Activated CD8-positive, alpha-beta T cell treated with anti-CD3 and anti-CD28 coated beads for 36 hours (primary cell): ENCODE results near the gene MSX2. TPM values are rescaled to one million over a fixed set of nuclear protein-coding genes. Genes with fewer than 3 reads are reported as not detected.

Source experiments
- ATAC-seq: fragments of 200-7000 bp; cut with Tn5 transposase; one replicate; pipeline ENCODE4 v1.10.0; 2021; ENCODE audit warnings: mild to moderate bottlenecking, moderate library complexity
- CTCF ChIA-PET: fragments of 350-600 bp; sonication (Branson Sonifier 250); formaldehyde crosslinking; loops from one replicate; lab custom pipeline; 2021; ENCODE audit warnings: antibody characterized with exemption; lab: Charles Lee
- POLR2A ChIA-PET: fragments of 350-600 bp; sonication (Branson Sonifier 250); formaldehyde crosslinking; loops from one replicate; lab custom pipeline; 2021; ENCODE audit warnings: antibody characterized with exemption; lab: Charles Lee
- DNase-seq: peaks from one replicate; pipeline ENCODE4 v3.0.0-alpha.2; 2020
- H3K27ac Mint-ChIP-seq: one replicate; pipeline ENCODE4 v1.8.0; 2021; ENCODE audit warnings: mild to moderate bottlenecking, mixed read lengths
- H3K27me3 Mint-ChIP-seq: one replicate; pipeline ENCODE4 v1.8.0; 2021; ENCODE audit warnings: mixed read lengths
- H3K36me3 Mint-ChIP-seq: one replicate; pipeline ENCODE4 v1.8.0; 2021; ENCODE audit warnings: low read depth, mixed read lengths
- H3K4me1 Mint-ChIP-seq: one replicate; pipeline ENCODE4 v1.8.0; 2021; ENCODE audit warnings: low read depth, mixed read lengths
- H3K4me3 Mint-ChIP-seq: one replicate; pipeline ENCODE4 v1.8.0; 2021; ENCODE audit warnings: mild to moderate bottlenecking, moderate library complexity, mixed read lengths
- H3K9me3 Mint-ChIP-seq: one replicate; pipeline ENCODE4 v1.8.0; 2021; ENCODE audit warnings: mixed read lengths
- CTCF ChIP-seq: fragments of 200-600 bp; IDR thresholded peaks from one replicate; pipeline ENCODE4 v1.8.0; 2022; ENCODE audit warnings: antibody characterized with exemption, mild to moderate bottlenecking
- intact Hi-C: fragments of 100-400 bp; cut with micrococcal nuclease; formaldehyde crosslinking; loops from one replicate; pipeline ENCODE4 v1.10.0; 2022
- total RNA-seq, 2 experiments: library from RNA; stranded (reverse); gene quantifications; one replicate each; pipeline ENCODE4 v1.2.3, GENCODE V29; 2021

The MSX2 gene
- total RNA-seq, 2 experiments from 2014 or later, result not detected

GRCh38 chr5:174693697-174694385, 30.5 kb upstream of the MSX2 start:
- Mint-ChIP-seq H3K9me3 (no peaks in the 10 kb centered on the region), H3K4me3 (no peak overlapping the region), H3K4me1 (peaks cover 4% of the 10 kb centered on the region), H3K36me3 (no peaks in the 10 kb centered on the region), H3K27ac (no peak overlapping the region), H3K27me3 (peaks cover 44% of the 10 kb centered on the region)
- ATAC-seq (no peak), DNase-seq (no peak)
- intact Hi-C loops, result no loop called here
- ChIA-PET CTCF (no interaction called here), POLR2A (no interaction called here)
- TF ChIP-seq CTCF, result no peak

GRCh38 chr5:174694611-174695010, 29.8 kb upstream of the MSX2 start:
- H3K36me3 Mint-ChIP-seq, result no peaks in the 10 kb centered on the region
- peaks cover 40% of the 10 kb centered on the region for H3K27me3 Mint-ChIP-seq
- H3K4me3 Mint-ChIP-seq, result no peak overlapping the region
- intact Hi-C loops, result no loop called here
- H3K27ac Mint-ChIP-seq, result no peak overlapping the region
- POLR2A ChIA-PET, result no interaction called here
- no peak for TF ChIP-seq CTCF
- H3K9me3 Mint-ChIP-seq, result no peaks in the 10 kb centered on the region
- CTCF ChIA-PET, result no interaction called here
- peaks cover 4% of the 10 kb centered on the region for H3K4me1 Mint-ChIP-seq
- no peak for ATAC-seq
- DNase-seq, result no peak

GRCh38 chr5:174698156-174698555, 26.2 kb upstream of the MSX2 start:
- no peaks in the 10 kb centered on the region for H3K4me1 Mint-ChIP-seq
- H3K27me3 Mint-ChIP-seq, result peaks cover 18% of the 10 kb centered on the region
- DNase-seq (no peak), ATAC-seq (no peak)
- no peak overlapping the region for H3K27ac Mint-ChIP-seq
- TF ChIP-seq CTCF, result no peak
- no peak overlapping the region for H3K4me3 Mint-ChIP-seq
- ChIA-PET POLR2A (no interaction called here), CTCF (no interaction called here)
- no peaks in the 10 kb centered on the region for H3K36me3 Mint-ChIP-seq
- H3K9me3 Mint-ChIP-seq, result no peaks in the 10 kb centered on the region
- intact Hi-C loops, result no loop called here

- Mint-ChIP-seq H3K4me1 (no peaks in the 10 kb centered on the region), H3K36me3 (no peaks in the 10 kb centered on the region), H3K27me3 (peaks cover 10% of the 10 kb centered on the region), H3K4me3 (no peak overlapping the region), H3K27ac (no peak overlapping the region), H3K9me3 (no peaks in the 10 kb centered on the region)
- CTCF ChIA-PET, result no interaction called here
- DNase-seq (no peak), ATAC-seq (no peak)
- TF ChIP-seq CTCF, result no peak
- POLR2A ChIA-PET, result no interaction called here
- intact Hi-C loops, result no loop called here
Measured at GRCh38 chr5:174699131-174699530, 25.3 kb upstream of the MSX2 start.

- DNase-seq (no peak), ATAC-seq (no peak)
- intact Hi-C loops, result no loop called here
- Mint-ChIP-seq H3K36me3 (no peaks in the 10 kb centered on the region), H3K4me1 (no peaks in the 10 kb centered on the region), H3K27me3 (peaks cover 8% of the 10 kb centered on the region), H3K9me3 (no peaks in the 10 kb centered on the region), H3K4me3 (no peak overlapping the region), H3K27ac (no peak overlapping the region)
- POLR2A ChIA-PET, result no interaction called here
- CTCF ChIA-PET, result no interaction called here
- TF ChIP-seq CTCF, result no peak
Measured at GRCh38 chr5:174706997-174707572, 17.3 kb upstream of the MSX2 start.
